Measurements from ENCODE around the gene ATP8A2.
"Not testable (repeated sequence)": the region's sequence is repeated elsewhere in the genome, so short reads cannot be mapped to it uniquely, and the experiment has no call there.

Gene ATP8A2

GRCh38 chr13:25466880-25467279 lies 95.1 kb downstream of the ATP8A2 start:
- no peak for DNase-seq

- DNase-seq: peak; percentile 40
Measured at GRCh38 chr13:25468325-25469168, 96.8 kb downstream of the ATP8A2 start.

GRCh38 chr13:25469169-25469525 lies 97.4 kb downstream of the ATP8A2 start:
- no peak for DNase-seq

GRCh38 chr13:25473864-25474263 lies 102.1 kb downstream of the ATP8A2 start:
- no peak for DNase-seq

- no peak for DNase-seq
Measured at GRCh38 chr13:25478186-25478585, 106.4 kb downstream of the ATP8A2 start.

- no peak for DNase-seq
Measured at GRCh38 chr13:25489238-25489637, 117.5 kb downstream of the ATP8A2 start.

GRCh38 chr13:25490236-25490635 lies 118.5 kb downstream of the ATP8A2 start:
- DNase-seq: no peak

GRCh38 chr13:25493931-25494640 lies 122.3 kb downstream of the ATP8A2 start:
- DNase-seq: no peak

- no peak for DNase-seq
Measured at GRCh38 chr13:25494698-25495411, 123.1 kb downstream of the ATP8A2 start.

- DNase-seq: no peak
Measured at GRCh38 chr13:25501231-25501630, 129.5 kb downstream of the ATP8A2 start.

- no peak for DNase-seq
Measured at GRCh38 chr13:25502031-25502430, 130.3 kb downstream of the ATP8A2 start.

GRCh38 chr13:25502551-25502950 lies 130.8 kb downstream of the ATP8A2 start:
- no peak for DNase-seq

- no peak for DNase-seq
Measured at GRCh38 chr13:25503856-25504255, 132.1 kb downstream of the ATP8A2 start.

GRCh38 chr13:25507841-25508240 lies 136.1 kb downstream of the ATP8A2 start:
- no peak for DNase-seq

GRCh38 chr13:25513060-25513459 lies 141.3 kb downstream of the ATP8A2 start:
- not testable (repeated sequence) for DNase-seq

GRCh38 chr13:25518441-25518840 lies 146.7 kb downstream of the ATP8A2 start:
- DNase-seq: no peak

- no peak for DNase-seq
Measured at GRCh38 chr13:25525884-25526283, 154.1 kb downstream of the ATP8A2 start.

GRCh38 chr13:25528266-25528665 lies 156.5 kb downstream of the ATP8A2 start:
- no peak for DNase-seq

GRCh38 chr13:25529425-25529824 lies 157.7 kb downstream of the ATP8A2 start:
- no peak for DNase-seq

GRCh38 chr13:25538276-25538675 lies 166.5 kb downstream of the ATP8A2 start:
- no peak for DNase-seq

- no peak for DNase-seq
Measured at GRCh38 chr13:25541434-25542123, 169.8 kb downstream of the ATP8A2 start.

GRCh38 chr13:25548991-25549390 lies 177.2 kb downstream of the ATP8A2 start:
- DNase-seq: not testable (repeated sequence)

- DNase-seq: no peak
Measured at GRCh38 chr13:25561812-25562211, 190.0 kb downstream of the ATP8A2 start.
